ENCODE results near the gene FANCF.

DNA sequence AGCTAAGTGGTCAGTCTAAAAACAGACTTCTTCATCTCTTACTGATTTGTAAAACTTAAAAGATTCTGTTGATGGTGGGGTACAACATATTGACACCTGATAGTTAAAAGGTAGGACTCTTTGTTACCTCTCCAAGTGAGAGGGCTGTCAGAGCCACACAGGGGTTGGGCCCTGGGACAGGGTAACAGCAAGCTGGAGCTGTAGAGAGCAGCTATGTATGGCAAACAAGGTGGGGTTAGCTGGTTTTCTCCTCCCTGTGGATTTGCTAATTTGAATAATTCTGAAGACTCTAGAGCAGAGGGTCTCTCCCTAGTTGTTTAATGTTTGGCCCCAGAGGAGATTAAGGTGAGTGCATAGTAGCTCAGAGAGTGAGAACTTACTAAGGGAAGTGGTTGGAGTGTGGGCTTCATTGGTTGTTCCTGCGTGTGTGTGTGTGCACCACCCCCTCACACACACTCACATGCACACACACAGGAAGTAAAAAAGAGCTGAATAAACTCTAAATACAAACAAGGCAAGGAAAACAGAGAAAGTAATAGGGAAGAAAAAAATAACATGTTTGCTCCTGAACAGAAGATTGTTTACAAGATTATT, 31.6 kb upstream of the FANCF start:
- TF ChIP-seq, protein P1, sequence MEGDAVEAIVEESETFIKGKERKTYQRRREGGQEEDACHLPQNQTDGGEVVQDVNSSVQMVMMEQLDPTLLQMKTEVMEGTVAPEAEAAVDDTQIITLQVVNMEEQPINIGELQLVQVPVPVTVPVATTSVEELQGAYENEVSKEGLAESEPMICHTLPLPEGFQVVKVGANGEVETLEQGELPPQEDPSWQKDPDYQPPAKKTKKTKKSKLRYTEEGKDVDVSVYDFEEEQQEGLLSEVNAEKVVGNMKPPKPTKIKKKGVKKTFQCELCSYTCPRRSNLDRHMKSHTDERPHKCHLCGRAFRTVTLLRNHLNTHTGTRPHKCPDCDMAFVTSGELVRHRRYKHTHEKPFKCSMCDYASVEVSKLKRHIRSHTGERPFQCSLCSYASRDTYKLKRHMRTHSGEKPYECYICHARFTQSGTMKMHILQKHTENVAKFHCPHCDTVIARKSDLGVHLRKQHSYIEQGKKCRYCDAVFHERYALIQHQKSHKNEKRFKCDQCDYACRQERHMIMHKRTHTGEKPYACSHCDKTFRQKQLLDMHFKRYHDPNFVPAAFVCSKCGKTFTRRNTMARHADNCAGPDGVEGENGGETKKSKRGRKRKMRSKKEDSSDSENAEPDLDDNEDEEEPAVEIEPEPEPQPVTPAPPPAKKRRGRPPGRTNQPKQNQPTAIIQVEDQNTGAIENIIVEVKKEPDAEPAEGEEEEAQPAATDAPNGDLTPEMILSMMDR (IDR thresholded peaks at IDR 0.05; ENCODE audit: poor library complexity), result no peak
- no peak for TF ChIP-seq EZH2 (IDR thresholded peaks at IDR 0.05; ENCODE audit: borderline replicate concordance)

Measured in hepatocyte (in vitro differentiated cells).